ENCODE measurements around the gene RAB3GAP2.
"Not testable (repeated sequence)": the region's sequence is repeated elsewhere in the genome, so short reads cannot be mapped to it uniquely, and the experiment has no call there.

The RAB3GAP2 gene

DNA sequence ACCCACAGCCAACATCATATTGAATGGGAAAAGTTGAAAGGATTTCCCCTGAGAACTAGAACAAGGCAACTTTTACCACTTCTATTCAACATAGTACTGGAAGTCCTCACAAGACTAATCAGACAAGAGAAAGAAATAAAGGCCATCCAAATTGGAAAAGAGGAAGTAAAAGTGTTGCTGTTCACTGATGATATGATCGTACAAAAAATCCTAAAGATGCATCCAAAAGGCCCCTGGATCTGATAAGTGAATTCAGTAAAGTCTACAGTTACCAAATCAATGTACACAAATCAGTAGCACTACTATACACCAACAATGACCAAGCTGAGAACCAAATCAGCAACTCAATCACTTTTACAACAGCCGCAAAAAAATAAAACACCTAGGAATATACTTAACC lies 28.3 kb downstream of the RAB3GAP2 start:
- TF ChIP-seq, protein P1, sequence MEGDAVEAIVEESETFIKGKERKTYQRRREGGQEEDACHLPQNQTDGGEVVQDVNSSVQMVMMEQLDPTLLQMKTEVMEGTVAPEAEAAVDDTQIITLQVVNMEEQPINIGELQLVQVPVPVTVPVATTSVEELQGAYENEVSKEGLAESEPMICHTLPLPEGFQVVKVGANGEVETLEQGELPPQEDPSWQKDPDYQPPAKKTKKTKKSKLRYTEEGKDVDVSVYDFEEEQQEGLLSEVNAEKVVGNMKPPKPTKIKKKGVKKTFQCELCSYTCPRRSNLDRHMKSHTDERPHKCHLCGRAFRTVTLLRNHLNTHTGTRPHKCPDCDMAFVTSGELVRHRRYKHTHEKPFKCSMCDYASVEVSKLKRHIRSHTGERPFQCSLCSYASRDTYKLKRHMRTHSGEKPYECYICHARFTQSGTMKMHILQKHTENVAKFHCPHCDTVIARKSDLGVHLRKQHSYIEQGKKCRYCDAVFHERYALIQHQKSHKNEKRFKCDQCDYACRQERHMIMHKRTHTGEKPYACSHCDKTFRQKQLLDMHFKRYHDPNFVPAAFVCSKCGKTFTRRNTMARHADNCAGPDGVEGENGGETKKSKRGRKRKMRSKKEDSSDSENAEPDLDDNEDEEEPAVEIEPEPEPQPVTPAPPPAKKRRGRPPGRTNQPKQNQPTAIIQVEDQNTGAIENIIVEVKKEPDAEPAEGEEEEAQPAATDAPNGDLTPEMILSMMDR (IDR thresholded peaks at IDR 0.05; ENCODE audit: insufficient read depth, low read length, poor library complexity, severe bottlenecking), result no peak

DNA sequence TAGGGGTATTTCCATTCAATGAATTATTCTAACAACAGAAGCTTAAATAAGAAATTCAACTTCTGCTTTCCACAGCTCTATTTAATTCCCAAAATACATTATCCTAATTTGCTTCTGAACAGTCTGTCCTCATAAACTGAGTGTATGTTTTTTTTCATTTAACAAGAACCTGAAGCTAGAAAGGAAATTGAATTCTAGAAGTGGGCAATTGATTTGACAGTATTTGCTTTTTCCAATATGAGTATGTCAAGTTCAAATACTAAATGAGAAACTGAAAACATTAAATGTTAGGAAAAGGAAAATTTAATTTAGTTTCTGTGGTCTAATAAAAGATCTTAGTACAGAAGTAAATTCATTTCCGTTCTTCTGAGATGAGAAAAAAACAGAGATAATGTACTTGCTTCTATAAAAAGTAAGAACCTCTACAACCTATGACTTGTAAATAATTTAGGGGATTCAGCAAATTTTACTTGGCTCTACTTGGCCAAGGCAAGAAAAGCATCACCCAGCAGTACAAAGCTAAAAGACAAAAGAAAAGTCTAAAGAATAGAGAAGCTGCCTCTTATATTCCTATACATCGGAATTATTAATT lies 31.1 kb downstream of the RAB3GAP2 start:
- H3K36me3 ChIP-seq (ENCODE audit: control insufficient read depth, insufficient read depth, low read length), result no peaks in the 10 kb centered on the region
- TF ChIP-seq, protein P1 (IDR thresholded peaks at IDR 0.05; ENCODE audit: insufficient read depth, low read length, poor library complexity, severe bottlenecking), result no peak
- no peaks in the 10 kb centered on the region for H3K27me3 ChIP-seq (replicated peaks; ENCODE audit: control insufficient read depth, insufficient read depth, low read length)
- no peak for DNase-seq (ENCODE audit: extremely low read depth, insufficient read length)
- no peak overlapping the region for H3K4me3 ChIP-seq (replicated peaks; ENCODE audit: low read depth, low read length)

More for the DNA sequence above, 28.3 kb downstream of the RAB3GAP2 start:
- Histone ChIP-seq H3K27me3 (replicated peaks; ENCODE audit: control insufficient read depth, insufficient read depth, low read length) (no peaks in the 10 kb centered on the region), H3K4me3 (replicated peaks; ENCODE audit: low read depth, low read length) (no peak overlapping the region), H3K36me3 (ENCODE audit: control insufficient read depth, insufficient read depth, low read length) (no peaks in the 10 kb centered on the region)
- no peak for DNase-seq (ENCODE audit: extremely low read depth, insufficient read length)

DNA sequence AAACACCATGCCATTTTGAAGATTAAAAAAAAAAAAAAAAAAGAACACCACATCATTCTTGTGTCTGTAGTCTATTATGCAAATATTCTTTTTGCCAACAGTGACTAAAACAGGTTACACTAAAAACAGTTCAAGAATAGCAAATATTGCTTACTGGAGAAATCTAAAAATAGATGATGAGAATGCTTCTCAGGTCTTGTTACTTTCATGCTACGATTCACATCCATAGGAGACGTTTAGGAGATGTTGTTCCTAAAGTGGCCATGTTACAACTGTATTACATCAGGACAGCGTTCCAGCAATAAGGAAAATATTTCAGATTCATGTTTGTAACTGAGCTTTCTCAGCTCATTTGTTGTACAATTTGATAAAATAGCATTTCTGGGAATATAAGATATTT lies 32.3 kb downstream of the RAB3GAP2 start:
- no peak overlapping the region for H3K4me3 ChIP-seq (replicated peaks; ENCODE audit: low read depth, low read length)
- DNase-seq (ENCODE audit: extremely low read depth, insufficient read length), result no peak
- no peaks in the 10 kb centered on the region for H3K27me3 ChIP-seq (replicated peaks; ENCODE audit: control insufficient read depth, insufficient read depth, low read length)
- TF ChIP-seq, protein P1 (IDR thresholded peaks at IDR 0.05; ENCODE audit: insufficient read depth, low read length, poor library complexity, severe bottlenecking), result no peak
- no peaks in the 10 kb centered on the region for H3K36me3 ChIP-seq (ENCODE audit: control insufficient read depth, insufficient read depth, low read length)

DNA sequence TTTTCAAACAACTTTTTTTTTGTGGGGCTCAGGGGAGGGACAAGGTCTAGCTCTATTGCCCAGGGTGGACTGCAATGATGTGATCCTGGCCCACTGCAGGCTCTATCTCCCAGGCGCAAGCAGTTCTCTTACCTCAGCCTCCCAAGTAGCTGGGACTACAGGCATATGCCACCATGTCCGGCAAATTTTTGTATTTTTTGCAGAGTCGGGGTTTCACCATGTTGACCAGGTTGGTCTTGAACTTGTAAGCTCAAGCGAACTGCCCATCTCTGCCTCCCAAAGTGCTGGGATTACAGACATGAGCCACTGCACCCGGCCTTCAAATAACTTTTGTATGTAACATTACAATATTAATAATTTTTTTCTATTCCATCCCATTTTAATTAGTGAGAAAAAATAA lies 33.0 kb downstream of the RAB3GAP2 start:
- no peaks in the 10 kb centered on the region for H3K27me3 ChIP-seq (replicated peaks; ENCODE audit: control insufficient read depth, insufficient read depth, low read length)
- no peaks in the 10 kb centered on the region for H3K36me3 ChIP-seq (ENCODE audit: control insufficient read depth, insufficient read depth, low read length)
- no peak overlapping the region for H3K4me3 ChIP-seq (replicated peaks; ENCODE audit: low read depth, low read length)
- TF ChIP-seq, protein P1 (IDR thresholded peaks at IDR 0.05; ENCODE audit: insufficient read depth, low read length, poor library complexity, severe bottlenecking), result no peak
- DNase-seq (ENCODE audit: extremely low read depth, insufficient read length), result no peak

DNA sequence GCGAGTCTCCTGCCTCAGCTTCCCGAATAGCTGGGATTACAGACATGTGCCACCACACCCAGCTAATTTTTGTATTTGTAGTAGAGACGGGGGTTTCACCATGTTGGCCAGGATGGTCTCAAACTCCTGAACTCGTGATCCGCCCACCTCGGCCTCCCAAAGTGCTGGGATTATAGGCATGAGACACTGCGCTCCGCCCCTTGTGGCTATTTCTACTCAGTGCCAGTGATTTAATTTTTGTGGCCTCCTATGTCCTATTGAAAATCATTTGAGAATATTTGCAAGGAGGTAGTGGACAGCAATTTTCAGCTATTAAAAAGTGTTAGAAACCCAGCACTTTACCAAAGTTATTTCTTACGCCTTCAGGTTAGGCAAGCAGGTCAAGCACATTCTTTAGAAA lies 36.0 kb downstream of the RAB3GAP2 start:
- H3K4me3 ChIP-seq (replicated peaks; ENCODE audit: low read depth, low read length); H3K36me3 ChIP-seq (ENCODE audit: control insufficient read depth, insufficient read depth, low read length); H3K27me3 ChIP-seq (replicated peaks; ENCODE audit: control insufficient read depth, insufficient read depth, low read length); DNase-seq (ENCODE audit: extremely low read depth, insufficient read length): not testable (repeated sequence)

DNA sequence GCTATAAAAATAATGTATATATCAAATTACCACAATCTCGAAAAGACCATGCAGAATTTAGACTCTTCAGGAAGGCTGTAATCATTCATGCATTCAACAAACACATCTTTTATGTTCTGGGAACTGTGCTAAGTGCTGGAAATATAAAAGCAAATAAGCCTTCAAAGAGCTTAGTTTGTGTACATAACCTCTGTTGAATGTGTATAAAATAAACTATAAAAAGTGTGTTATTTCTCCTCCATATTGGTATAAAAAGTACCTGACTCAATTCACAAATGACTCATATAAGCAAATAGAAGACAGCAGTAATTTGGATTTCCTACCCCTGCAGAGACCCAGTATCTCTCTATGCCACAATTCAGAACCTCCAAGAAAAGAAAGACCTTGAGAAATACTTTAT lies 36.8 kb downstream of the RAB3GAP2 start:
- Histone ChIP-seq H3K36me3 (ENCODE audit: control insufficient read depth, insufficient read depth, low read length) (peaks cover 2% of the 10 kb centered on the region), H3K27me3 (replicated peaks; ENCODE audit: control insufficient read depth, insufficient read depth, low read length) (no peaks in the 10 kb centered on the region), H3K4me3 (replicated peaks; ENCODE audit: low read depth, low read length) (no peak overlapping the region)
- DNase-seq (ENCODE audit: extremely low read depth, insufficient read length), result no peak
- TF ChIP-seq, protein P1 (IDR thresholded peaks at IDR 0.05; ENCODE audit: insufficient read depth, low read length, poor library complexity, severe bottlenecking), result no peak
